A673 (cell line): ENCODE results near the gene DPH2. TPM values are rescaled to one million over a fixed set of nuclear protein-coding genes. Genes with fewer than 3 reads are reported as not detected.

ENCODE experiments used
- BruUV-seq: library from RNA; stranded (reverse); fragments of 400-500 nt; replicated peaks from 2 replicates; lab custom pipeline; 2021; lab: Mats Ljungman, UMichigan
- CTCF ChIA-PET: fragments of 300-600 bp; sonication (Branson Sonifier 250); formaldehyde crosslinking; loops from one replicate; lab custom pipeline; 2022; ENCODE audit warnings: antibody characterized with exemption; lab: Charles Lee
- POLR2A ChIA-PET: fragments of 300-600 bp; sonication (Branson Sonifier 250); formaldehyde crosslinking; loops from one replicate; lab custom pipeline; 2022; ENCODE audit warnings: antibody characterized with exemption; ENCODE audit not compliant: low non-redundant PET; lab: Charles Lee
- DNase-seq: peaks from one replicate; pipeline ENCODE4 v3.0.0-alpha.2; 2015; ENCODE audit warnings: low spot score
- H3K27ac ChIP-seq: fragments of 200-600 bp; sonication (generic); 2 replicates; pipeline ENCODE4 v1.5.1; 2016; ENCODE audit warnings: mixed run types, low read depth, mild to moderate bottlenecking, mixed read lengths, antibody characterized with exemption, low read length; ENCODE audit not compliant: poor library complexity, severe bottlenecking
- H3K27me3 ChIP-seq: fragments of 200-600 bp; sonication (generic); replicated peaks from 2 replicates; pipeline ENCODE4 v1.6.1; 2017; ENCODE audit warnings: mixed run types, low read depth, mild to moderate bottlenecking, mixed read lengths, antibody characterized with exemption, low read length; ENCODE audit not compliant: insufficient read depth, poor library complexity
- H3K36me3 ChIP-seq: fragments of 200-600 bp; sonication (generic); 2 replicates; pipeline ENCODE4 v1.6.1; 2016; ENCODE audit warnings: mixed run types, mild to moderate bottlenecking, mixed read lengths, antibody characterized with exemption, low read length; ENCODE audit not compliant: insufficient read depth, poor library complexity, severe bottlenecking
- H3K4me1 ChIP-seq: fragments of 200-600 bp; sonication (generic); 2 replicates; pipeline ENCODE4 v1.6.1; 2017; ENCODE audit warnings: mixed run types, mild to moderate bottlenecking, mixed read lengths, antibody characterized with exemption, low read length; ENCODE audit not compliant: insufficient read depth, poor library complexity, severe bottlenecking
- H3K4me3 ChIP-seq: fragments of 200-600 bp; sonication (generic); 2 replicates; pipeline ENCODE4 v1.5.1; 2016; ENCODE audit warnings: low read depth, mixed run types, mild to moderate bottlenecking, mixed read lengths, low read length; ENCODE audit not compliant: poor library complexity, severe bottlenecking
- H3K9me3 ChIP-seq: fragments of 200-600 bp; sonication (generic); 2 replicates; pipeline ENCODE4 v1.6.1; 2016; ENCODE audit warnings: mixed run types, low read depth, mild to moderate bottlenecking, mixed read lengths, antibody characterized with exemption, low read length; ENCODE audit not compliant: poor library complexity, severe bottlenecking
- EZH2 ChIP-seq: fragments of 200-600 bp; sonication (generic); IDR thresholded peaks from 2 replicates; pipeline ENCODE4 v1.6.1; 2017; ENCODE audit warnings: borderline replicate concordance, low read depth, mild to moderate bottlenecking, mixed read lengths, antibody characterized with exemption, low read length; ENCODE audit not compliant: poor library complexity, severe bottlenecking
- intact Hi-C: fragments of 100-400 bp; cut with micrococcal nuclease; formaldehyde crosslinking; loops from one replicate; pipeline ENCODE4 v1.10.0; 2022; ENCODE audit not compliant: unreplicated experiment
- total RNA-seq: library from RNA; stranded (reverse); gene quantifications from 2 replicates; pipeline ENCODE4 v1.2.3, GENCODE V29; 2021
- TF ChIP-seq, protein P1 (sequence below): fragments of 300-800, 200-600 bp; sonication (generic); conservative IDR thresholded peaks from 2 replicates; pipeline ENCODE4 v1.5.1; 2017; ENCODE audit warnings: low read depth, mild to moderate bottlenecking, antibody characterized with exemption, low read length, moderate library complexity, mixed read lengths

Gene DPH2
- total RNA-seq, 1 experiment from 2014 or later = 52.8 TPM

DNA sequence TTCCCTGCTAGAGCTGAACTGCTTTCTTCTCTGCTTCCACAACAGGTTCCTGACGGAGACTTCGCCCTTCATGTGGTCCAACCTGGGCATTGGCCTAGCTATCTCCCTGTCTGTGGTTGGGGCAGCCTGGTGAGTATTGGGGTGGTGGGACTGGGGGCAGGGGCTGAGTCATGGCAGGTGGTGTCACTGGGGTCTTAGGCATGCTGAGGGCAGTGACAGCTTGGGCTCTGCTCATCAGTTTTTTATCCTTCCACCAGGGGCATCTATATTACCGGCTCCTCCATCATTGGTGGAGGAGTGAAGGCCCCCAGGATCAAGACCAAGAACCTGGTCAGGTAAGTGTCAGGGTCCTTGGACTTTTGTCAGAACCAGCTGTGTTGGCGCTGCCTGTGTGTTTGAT is 6.2 kb downstream of the DPH2 start:
- Histone ChIP-seq H3K36me3 (peaks cover 19% of the 10 kb centered on the region), H3K4me3 (peak overlapping the region; percentile 88), H3K4me1 (peaks cover 27% of the 10 kb centered on the region), H3K9me3 (no peaks in the 10 kb centered on the region), H3K27me3 (no peaks in the 10 kb centered on the region), H3K27ac (no peak overlapping the region)
- intact Hi-C loops = no loop called here
- CTCF ChIA-PET = no interaction called here
- no peak for TF ChIP-seq EZH2
- TF ChIP-seq, protein P1, sequence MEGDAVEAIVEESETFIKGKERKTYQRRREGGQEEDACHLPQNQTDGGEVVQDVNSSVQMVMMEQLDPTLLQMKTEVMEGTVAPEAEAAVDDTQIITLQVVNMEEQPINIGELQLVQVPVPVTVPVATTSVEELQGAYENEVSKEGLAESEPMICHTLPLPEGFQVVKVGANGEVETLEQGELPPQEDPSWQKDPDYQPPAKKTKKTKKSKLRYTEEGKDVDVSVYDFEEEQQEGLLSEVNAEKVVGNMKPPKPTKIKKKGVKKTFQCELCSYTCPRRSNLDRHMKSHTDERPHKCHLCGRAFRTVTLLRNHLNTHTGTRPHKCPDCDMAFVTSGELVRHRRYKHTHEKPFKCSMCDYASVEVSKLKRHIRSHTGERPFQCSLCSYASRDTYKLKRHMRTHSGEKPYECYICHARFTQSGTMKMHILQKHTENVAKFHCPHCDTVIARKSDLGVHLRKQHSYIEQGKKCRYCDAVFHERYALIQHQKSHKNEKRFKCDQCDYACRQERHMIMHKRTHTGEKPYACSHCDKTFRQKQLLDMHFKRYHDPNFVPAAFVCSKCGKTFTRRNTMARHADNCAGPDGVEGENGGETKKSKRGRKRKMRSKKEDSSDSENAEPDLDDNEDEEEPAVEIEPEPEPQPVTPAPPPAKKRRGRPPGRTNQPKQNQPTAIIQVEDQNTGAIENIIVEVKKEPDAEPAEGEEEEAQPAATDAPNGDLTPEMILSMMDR = no peak
- BruUV-seq = no TSS peak
- no peak for DNase-seq
- POLR2A ChIA-PET = interaction anchor here (0.6 kb wide), 1 partner anchor 515 kb away, joined by 3 read pairs; no protein-coding TSS in a partner anchor

DNA sequence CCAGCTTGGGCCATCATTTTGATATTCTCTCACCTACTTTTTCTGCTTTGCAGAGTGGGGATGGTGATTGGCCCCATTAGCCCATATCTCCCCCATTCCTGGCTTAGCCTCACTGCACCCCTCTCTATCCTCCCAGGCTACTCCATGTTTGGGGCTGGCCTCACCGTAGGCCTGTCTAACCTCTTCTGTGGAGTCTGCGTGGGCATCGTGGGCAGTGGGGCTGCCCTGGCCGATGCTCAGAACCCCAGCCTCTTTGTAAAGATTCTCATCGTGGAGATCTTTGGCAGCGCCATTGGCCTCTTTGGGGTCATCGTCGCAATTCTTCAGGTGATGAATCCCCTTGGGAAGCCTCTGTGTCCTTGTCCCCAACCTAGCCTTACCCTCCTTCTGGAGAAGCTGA is 7.1 kb downstream of the DPH2 start:
- Histone ChIP-seq H3K27ac (no peak overlapping the region), H3K27me3 (no peaks in the 10 kb centered on the region), H3K9me3 (no peaks in the 10 kb centered on the region), H3K4me1 (peaks cover 27% of the 10 kb centered on the region), H3K4me3 (no peak overlapping the region), H3K36me3 (peaks cover 26% of the 10 kb centered on the region)
- DNase-seq = no peak
- ChIA-PET CTCF (no interaction called here), POLR2A (no interaction called here)
- BruUV-seq = no TSS peak
- intact Hi-C loops = no loop called here
- TF ChIP-seq, protein P1 = no peak
- TF ChIP-seq EZH2 = no peak

DNA sequence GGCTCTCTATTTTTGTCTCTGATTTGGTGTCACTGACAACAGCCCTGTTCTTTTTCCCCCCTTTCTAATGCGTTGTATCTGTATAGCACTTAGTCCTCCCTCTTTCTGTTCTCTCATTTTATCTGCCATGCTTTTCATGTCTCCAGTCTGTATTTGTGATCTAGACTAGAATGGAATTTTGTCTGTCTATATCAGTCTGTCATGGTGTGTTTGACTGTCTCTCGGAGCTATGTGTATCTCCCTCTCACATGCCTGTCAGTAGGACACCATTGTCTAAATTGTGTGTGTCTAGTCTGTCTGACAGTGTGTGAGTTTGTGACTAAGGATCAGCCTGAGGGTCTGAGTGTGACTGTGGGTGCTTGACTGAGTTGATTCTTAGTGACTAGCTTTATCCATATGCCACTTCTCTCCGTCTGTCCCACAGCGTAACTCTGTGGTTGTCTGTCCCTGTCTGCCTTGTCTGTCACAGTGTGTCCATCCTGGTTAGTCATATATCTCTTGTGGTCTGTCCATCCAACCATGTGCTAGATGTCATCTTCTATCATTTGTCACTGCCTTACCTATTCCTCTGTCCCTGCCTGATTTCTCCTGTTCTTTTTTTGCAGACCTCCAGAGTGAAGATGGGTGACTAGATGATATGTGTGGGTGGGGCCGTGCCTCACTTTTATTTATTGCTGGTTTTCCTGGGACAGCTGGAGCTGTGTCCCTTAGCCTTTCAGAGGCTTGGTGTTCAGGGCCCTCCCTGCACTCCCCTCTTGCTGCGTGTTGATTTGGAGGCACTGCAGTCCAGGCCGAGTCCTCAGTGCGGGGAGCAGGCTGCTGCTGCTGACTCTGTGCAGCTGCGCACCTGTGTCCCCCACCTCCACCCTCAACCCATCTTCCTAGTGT is 7.8 kb downstream of the DPH2 start:
- Histone ChIP-seq H3K36me3 (peaks cover 27% of the 10 kb centered on the region), H3K4me1 (peaks cover 27% of the 10 kb centered on the region), H3K27ac (peak overlapping the region; percentile 17), H3K9me3 (no peaks in the 10 kb centered on the region), H3K27me3 (no peaks in the 10 kb centered on the region), H3K4me3 (no peak overlapping the region)
- POLR2A ChIA-PET = interaction anchor here (0.6 kb wide), 1 partner anchor 8 kb away, joined by 3 read pairs; the partner anchor contains the start of gene DPH2
- TSS peak; percentile 33 for BruUV-seq
- intact Hi-C loops = no loop called here
- TF ChIP-seq EZH2 = no peak
- TF ChIP-seq, protein P1 = no peak
- DNase-seq = no peak
- CTCF ChIA-PET = no interaction called here
